ENCODE results near the gene GLCCI1. TPM values are rescaled to one million over a fixed set of nuclear protein-coding genes. Genes with fewer than 3 reads are reported as not detected.

GLCCI1 gene
- total and polyA plus RNA-seq, 2 of the 8 experiments (the other 6 are each of a cell fraction or from before 2014, with no cell fraction given) = 12.4 to 27.7 TPM

DNA sequence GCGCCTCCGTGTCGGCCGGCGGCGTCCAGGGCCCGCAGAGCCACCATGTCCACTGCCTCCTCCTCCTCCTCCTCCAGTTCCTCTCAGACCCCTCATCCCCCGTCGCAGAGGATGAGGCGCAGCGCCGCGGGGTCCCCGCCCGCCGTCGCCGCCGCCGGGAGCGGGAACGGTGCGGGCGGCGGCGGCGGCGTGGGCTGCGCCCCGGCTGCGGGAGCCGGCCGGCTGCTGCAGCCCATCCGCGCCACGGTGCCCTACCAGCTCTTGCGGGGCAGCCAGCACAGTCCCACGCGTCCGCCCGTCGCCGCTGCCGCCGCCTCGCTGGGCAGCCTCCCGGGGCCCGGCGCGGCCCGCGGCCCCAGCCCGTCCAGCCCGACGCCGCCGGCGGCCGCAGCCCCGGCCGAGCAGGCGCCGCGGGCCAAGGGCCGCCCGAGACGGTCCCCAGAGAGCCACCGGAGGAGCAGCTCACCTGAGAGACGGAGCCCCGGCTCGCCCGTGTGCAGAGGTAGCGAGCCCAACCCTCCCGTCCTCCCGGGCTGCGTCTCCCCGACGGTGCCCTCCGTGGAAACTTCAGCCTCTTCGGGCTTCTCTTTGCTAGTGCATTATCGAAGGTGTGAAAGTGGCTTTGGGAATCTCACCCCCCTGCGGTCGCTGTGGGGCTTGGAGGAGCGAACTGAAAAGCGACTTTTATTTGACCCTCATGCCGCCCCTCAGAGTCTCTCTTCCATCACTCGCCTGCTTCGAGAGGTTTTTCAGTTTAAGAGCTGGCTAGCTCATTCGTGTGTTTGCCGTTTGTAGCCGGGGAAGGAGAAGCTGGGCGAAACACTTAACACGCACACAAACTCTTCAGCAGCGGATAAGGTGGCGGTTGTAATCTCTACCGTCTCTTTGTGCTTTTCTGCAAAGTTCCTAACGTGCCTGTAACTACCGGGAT lies 975 bp downstream of the GLCCI1 start (continued):
- TF ChIP-seq EZH2 (IDR thresholded peaks at IDR 0.05; ENCODE audit: low read depth, low read length, severe bottlenecking) (peak; percentile 36), ASH2L (IDR thresholded peaks at IDR 0.05; ENCODE audit: low read length) (peak; percentile 25), SAP30 (IDR thresholded peaks at IDR 0.05; ENCODE audit: insufficient read depth, insufficient replicate concordance, low read length) (peak; percentile 54), SP1 (IDR thresholded peaks at IDR 0.05; ENCODE audit: low read depth, low read length) (no peak), CREB1 (IDR thresholded peaks at IDR 0.05) (peak; percentile 70; the same call in 1 of the 2 replicates), SIX5 (IDR thresholded peaks at IDR 0.05; ENCODE audit: low read depth, low read length) (no peak), CBX8 (IDR thresholded peaks at IDR 0.05; ENCODE audit: borderline replicate concordance, low read depth, low read length) (no peak), JUN (IDR thresholded peaks at IDR 0.05; ENCODE audit: low read depth, low read length) (no peak), CHD2 (IDR thresholded peaks at IDR 0.05; ENCODE audit: low read length) (no peak), BCL11A (IDR thresholded peaks at IDR 0.05; ENCODE audit: low read depth in 2 of 2, low read length in 2 of 2) (no peak), KDM4A (IDR thresholded peaks at IDR 0.05; ENCODE audit: low read depth, low read length, severe bottlenecking) (peak; percentile 86), RNF2 (IDR thresholded peaks at IDR 0.05; ENCODE audit: borderline replicate concordance, low read depth, low read length, missing control alignments, poor library complexity, severe bottlenecking) (no peak), CBX5 (IDR thresholded peaks at IDR 0.05; ENCODE audit: low read depth, low read length) (no peak), TCF12 (IDR thresholded peaks at IDR 0.05; ENCODE audit: low read depth, low read length) (no peak)
